PC-9 (cell line): ENCODE data around the gene TSPEAR. TPM values are rescaled to one million over a fixed set of nuclear protein-coding genes. Genes with fewer than 3 reads are reported as not detected.

Experiments
- BruUV-seq: library from RNA; stranded (reverse); fragments of 400-500 nt; replicated peaks from 2 replicates; lab custom pipeline; 2021; lab: Mats Ljungman, UMichigan
- CTCF ChIA-PET: fragments of 300-600 bp; sonication (Branson Sonifier 250); formaldehyde crosslinking; loops from one replicate; lab custom pipeline; 2022; ENCODE audit warnings: antibody characterized with exemption; lab: Charles Lee
- POLR2A ChIA-PET: fragments of 300-600 bp; sonication (Branson Sonifier 250); formaldehyde crosslinking; loops from one replicate; lab custom pipeline; 2022; ENCODE audit warnings: antibody characterized with exemption; ENCODE audit not compliant: unreplicated experiment; lab: Charles Lee
- DNase-seq, 2 experiments: peaks; one replicate each; pipeline versions ENCODE4 v3.0.0 to v3.0.0-alpha.2; 2015 to 2022; ENCODE audit warnings: mixed read lengths in 1 of 2
- H2AFZ ChIP-seq: fragments of 200-600 bp; sonication (generic); 2 replicates; pipeline ENCODE4 v1.8.1; 2017; ENCODE audit warnings: antibody characterized with exemption
- H3F3A ChIP-seq: fragments of 200-600 bp; sonication (generic); 2 replicates; pipeline ENCODE4 v1.8.1; 2017; ENCODE audit warnings: antibody characterized with exemption, mild to moderate bottlenecking, low read depth; ENCODE audit not compliant: insufficient read depth
- H3K27ac ChIP-seq: fragments of 200-600 bp; sonication (generic); 2 replicates; pipeline ENCODE4 v1.6.1; 2016; ENCODE audit warnings: mixed run types
- H3K27me3 ChIP-seq: fragments of 200-600 bp; sonication (generic); 2 replicates; pipeline ENCODE4 v1.6.1; 2016; ENCODE audit warnings: low read depth, mixed run types; ENCODE audit not compliant: insufficient read depth
- H3K36me3 ChIP-seq: fragments of 200-600 bp; sonication (generic); 2 replicates; pipeline ENCODE4 v1.6.1; 2016; ENCODE audit warnings: low read depth, mixed run types
- H3K4me1 ChIP-seq: fragments of 200-600 bp; sonication (generic); replicated peaks from 2 replicates; pipeline ENCODE4 v1.6.1; 2016; ENCODE audit warnings: mixed run types; ENCODE audit not compliant: insufficient read depth
- H3K4me2 ChIP-seq: fragments of 200-600 bp; sonication (generic); 2 replicates; pipeline ENCODE4 v1.6.1; 2017; ENCODE audit warnings: mixed run types
- H3K4me3 ChIP-seq: fragments of 200-600 bp; sonication (generic); 2 replicates; pipeline ENCODE4 v1.6.1; 2016; ENCODE audit warnings: mixed run types
- H3K79me2 ChIP-seq: fragments of 200-600 bp; sonication (generic); 2 replicates; pipeline ENCODE4 v1.6.1; 2017; ENCODE audit warnings: low read depth, mixed run types
- H3K9me2 ChIP-seq: fragments of 200-600 bp; sonication (generic); 2 replicates; pipeline ENCODE4 v1.8.1; 2017; ENCODE audit warnings: mild to moderate bottlenecking; ENCODE audit not compliant: insufficient read depth
- H3K9me3 ChIP-seq: fragments of 200-600 bp; sonication (generic); 2 replicates; pipeline ENCODE4 v1.8.1; 2016; ENCODE audit warnings: low read depth; ENCODE audit not compliant: insufficient read depth
- H4K20me1 ChIP-seq: fragments of 200-600 bp; sonication (generic); 2 replicates; pipeline ENCODE4 v1.8.1; 2017; ENCODE audit not compliant: insufficient read depth
- CTCF ChIP-seq: fragments of 200-600 bp; sonication (generic); conservative IDR thresholded peaks from 2 replicates; pipeline ENCODE4 v1.6.1; 2017; ENCODE audit warnings: mixed run types, antibody characterized with exemption, mild to moderate bottlenecking, moderate library complexity
- EZH2 ChIP-seq: fragments of 200-600 bp; sonication (generic); IDR thresholded peaks from 2 replicates; pipeline ENCODE4 v1.8.0; 2017; ENCODE audit warnings: antibody characterized with exemption, low read depth
- intact Hi-C: fragments of 100-400 bp; cut with micrococcal nuclease; formaldehyde crosslinking; loops from one replicate; pipeline ENCODE4 v1.10.0; 2022; ENCODE audit not compliant: unreplicated experiment
- total RNA-seq: library from RNA; stranded (reverse); gene quantifications from 2 replicates; pipeline ENCODE4 v1.2.3, GENCODE V29; 2021

Gene TSPEAR
- total RNA-seq, 1 experiment from 2014 or later: not detected

- Histone ChIP-seq H3K9me2 (no peaks in the 10 kb centered on the region), H3K36me3 (no peaks in the 10 kb centered on the region), H3K27me3 (peaks cover 61% of the 10 kb centered on the region), H4K20me1 (no peaks in the 10 kb centered on the region), H3K27ac (no peak overlapping the region), H3K4me2 (no peak overlapping the region), H3K4me1 (no peaks in the 10 kb centered on the region), H3F3A (no peaks in the 10 kb centered on the region), H2AFZ (no peak overlapping the region), H3K4me3 (no peak overlapping the region), H3K79me2 (no peaks in the 10 kb centered on the region), H3K9me3 (no peaks in the 10 kb centered on the region)
- ChIA-PET POLR2A (no interaction called here), CTCF (interaction anchor here (0.7 kb wide), 1 partner anchor 56 kb away, joined by 3 read pairs; no protein-coding TSS in a partner anchor)
- no peak for DNase-seq
- intact Hi-C loops: no loop called here
- TF ChIP-seq EZH2 (no peak), CTCF (no peak)
- no TSS peak for BruUV-seq
Measured at GRCh38 chr21:44708213-44708865, 3.0 kb downstream of the TSPEAR start.

GRCh38 chr21:44706706-44707581, 4.4 kb downstream of the TSPEAR start:
- H3K4me3 ChIP-seq: no peak overlapping the region
- no TSS peak for BruUV-seq
- H3K9me3 ChIP-seq: no peaks in the 10 kb centered on the region
- H3K9me2 ChIP-seq: no peaks in the 10 kb centered on the region
- H3K27me3 ChIP-seq: peaks cover 63% of the 10 kb centered on the region
- no peaks in the 10 kb centered on the region for H4K20me1 ChIP-seq
- intact Hi-C loops: no loop called here
- ChIA-PET CTCF (no interaction called here), POLR2A (no interaction called here)
- H3K27ac ChIP-seq: no peak overlapping the region
- TF ChIP-seq EZH2: no peak
- TF ChIP-seq CTCF: no peak
- no peaks in the 10 kb centered on the region for H3K4me1 ChIP-seq
- H3K4me2 ChIP-seq: no peak overlapping the region
- no peaks in the 10 kb centered on the region for H3F3A ChIP-seq
- no peak for DNase-seq
- H3K36me3 ChIP-seq: no peaks in the 10 kb centered on the region
- H3K79me2 ChIP-seq: no peaks in the 10 kb centered on the region
- no peak overlapping the region for H2AFZ ChIP-seq

GRCh38 chr21:44706026-44706705, 5.2 kb downstream of the TSPEAR start:
- ChIA-PET POLR2A (no interaction called here), CTCF (no interaction called here)
- Histone ChIP-seq H3K9me3 (no peaks in the 10 kb centered on the region), H3K9me2 (no peaks in the 10 kb centered on the region), H3F3A (no peaks in the 10 kb centered on the region), H2AFZ (no peak overlapping the region), H3K4me1 (no peaks in the 10 kb centered on the region), H3K27ac (no peak overlapping the region), H3K27me3 (peaks cover 64% of the 10 kb centered on the region), H3K36me3 (no peaks in the 10 kb centered on the region), H3K4me3 (no peak overlapping the region), H4K20me1 (no peaks in the 10 kb centered on the region), H3K79me2 (no peaks in the 10 kb centered on the region), H3K4me2 (no peak overlapping the region)
- DNase-seq: no peak
- intact Hi-C loops: no loop called here
- BruUV-seq: no TSS peak
- TF ChIP-seq EZH2: no peak
- TF ChIP-seq CTCF: no peak
